Melanocyte of skin (primary cell): ENCODE data around the gene RELT. TPM values are rescaled to one million over a fixed set of nuclear protein-coding genes. Genes with fewer than 3 reads are reported as not detected.

Source experiments
- total RNA-seq, 2 donors: library from RNA; depleted of rRNA; stranded (reverse); fragments of >200 nt; gene quantifications; 2 replicates each; pipeline ENCODE4 v1.2.3, GENCODE V29; 2012

RELT gene
- 1 to 10 TPM; 4.1 to 7.7 TPM for total RNA-seq

GRCh38 chr11:73376160-73376802 is at the start of gene RELT:
Gene RELT (plus strand): TSS chr11:73376399. CDS start chr11:73389137, 12,738 bp downstream.

Other genes with a start within 250 kb of the RELT start
- gene FCHSD2, start 234.1 kb upstream of the RELT start, total RNA-seq, result 1 to 10 TPM; 3.1 to 3.7 TPM
- not detected for gene P2RY2, start 158.1 kb upstream of the RELT start, total RNA-seq
- under 1 TPM in 1 of 2 donors, not detected in 1; 0.33 TPM for gene P2RY6, start 104.1 kb upstream of the RELT start, total RNA-seq
- gene ARHGEF17, start 68.1 kb upstream of the RELT start, total RNA-seq, result 10 to 100 TPM; 14.1 to 19.0 TPM
- gene FAM168A, start 221.7 kb downstream of the RELT start, total RNA-seq, result 10 to 100 TPM; 16.7 to 21.7 TPM